ENCODE measurements around the gene DIDO1. TPM values are rescaled to one million over a fixed set of nuclear protein-coding genes. Genes with fewer than 3 reads are reported as not detected.
A peak's percentile ranks its signal among the peaks of the same experiment; 100 is the strongest.

DIDO1 gene
- total and polyA plus RNA-seq, 9 of the 15 experiments (the other 6 are each of a cell fraction or from before 2014, with no cell fraction given) = 4.4 to 46.8 (median 31.2) TPM

GRCh38 chr20:62938105-62938888 lies 12.0 kb upstream of the DIDO1 start, which contains the start of gene GID8 (continued):
- TF ChIP-seq, protein P1, sequence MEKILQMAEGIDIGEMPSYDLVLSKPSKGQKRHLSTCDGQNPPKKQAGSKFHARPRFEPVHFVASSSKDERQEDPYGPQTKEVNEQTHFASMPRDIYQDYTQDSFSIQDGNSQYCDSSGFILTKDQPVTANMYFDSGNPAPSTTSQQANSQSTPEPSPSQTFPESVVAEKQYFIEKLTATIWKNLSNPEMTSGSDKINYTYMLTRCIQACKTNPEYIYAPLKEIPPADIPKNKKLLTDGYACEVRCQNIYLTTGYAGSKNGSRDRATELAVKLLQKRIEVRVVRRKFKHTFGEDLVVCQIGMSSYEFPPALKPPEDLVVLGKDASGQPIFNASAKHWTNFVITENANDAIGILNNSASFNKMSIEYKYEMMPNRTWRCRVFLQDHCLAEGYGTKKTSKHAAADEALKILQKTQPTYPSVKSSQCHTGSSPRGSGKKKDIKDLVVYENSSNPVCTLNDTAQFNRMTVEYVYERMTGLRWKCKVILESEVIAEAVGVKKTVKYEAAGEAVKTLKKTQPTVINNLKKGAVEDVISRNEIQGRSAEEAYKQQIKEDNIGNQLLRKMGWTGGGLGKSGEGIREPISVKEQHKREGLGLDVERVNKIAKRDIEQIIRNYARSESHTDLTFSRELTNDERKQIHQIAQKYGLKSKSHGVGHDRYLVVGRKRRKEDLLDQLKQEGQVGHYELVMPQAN (IDR thresholded peaks at IDR 0.05; ENCODE audit: borderline replicate concordance) = no peak
- TF ChIP-seq, protein P2, sequence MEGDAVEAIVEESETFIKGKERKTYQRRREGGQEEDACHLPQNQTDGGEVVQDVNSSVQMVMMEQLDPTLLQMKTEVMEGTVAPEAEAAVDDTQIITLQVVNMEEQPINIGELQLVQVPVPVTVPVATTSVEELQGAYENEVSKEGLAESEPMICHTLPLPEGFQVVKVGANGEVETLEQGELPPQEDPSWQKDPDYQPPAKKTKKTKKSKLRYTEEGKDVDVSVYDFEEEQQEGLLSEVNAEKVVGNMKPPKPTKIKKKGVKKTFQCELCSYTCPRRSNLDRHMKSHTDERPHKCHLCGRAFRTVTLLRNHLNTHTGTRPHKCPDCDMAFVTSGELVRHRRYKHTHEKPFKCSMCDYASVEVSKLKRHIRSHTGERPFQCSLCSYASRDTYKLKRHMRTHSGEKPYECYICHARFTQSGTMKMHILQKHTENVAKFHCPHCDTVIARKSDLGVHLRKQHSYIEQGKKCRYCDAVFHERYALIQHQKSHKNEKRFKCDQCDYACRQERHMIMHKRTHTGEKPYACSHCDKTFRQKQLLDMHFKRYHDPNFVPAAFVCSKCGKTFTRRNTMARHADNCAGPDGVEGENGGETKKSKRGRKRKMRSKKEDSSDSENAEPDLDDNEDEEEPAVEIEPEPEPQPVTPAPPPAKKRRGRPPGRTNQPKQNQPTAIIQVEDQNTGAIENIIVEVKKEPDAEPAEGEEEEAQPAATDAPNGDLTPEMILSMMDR (IDR thresholded peaks at IDR 0.05 in 2 of 3, conservative IDR thresholded peaks at IDR 0.05 in 1 of 3; ENCODE audit: insufficient read depth in 2 of 3, low read depth in 1 of 3, low read length in 3 of 3) = 0 out of 6 replicates have a peak, but pooled peaks of 2 of the 3 experiments have one; percentile 4 to 12
- TF ChIP-seq GABPA (tag; conservative IDR thresholded peaks at IDR 0.05; ENCODE audit: low read depth) = peak; percentile 74
- peak in 2 of 3 experiments; percentile 41 to 79 for TF ChIP-seq YY1 (IDR thresholded peaks at IDR 0.05; ENCODE audit: borderline replicate concordance in 1 of 3, control insufficient read depth in 1 of 3, extremely low read depth in 1 of 3, insufficient read depth in 3 of 3, insufficient read length in 1 of 3, insufficient replicate concordance in 2 of 3, low read depth in 1 of 3, low read length in 2 of 3)
- TF ChIP-seq MAZ (CRISPR knock-in tag; conservative IDR thresholded peaks at IDR 0.05 in 1 of 2, IDR thresholded peaks at IDR 0.05 in 1 of 2) = peak in 1 of 2 experiments; percentile 65; a peak in 1 of 4 replicates
- TF ChIP-seq PHF8 (IDR thresholded peaks at IDR 0.05; ENCODE audit: borderline replicate concordance, low read length) = peak; percentile 66; the same call in 1 of the 2 replicates
- TF ChIP-seq RB1 (IDR thresholded peaks at IDR 0.05; ENCODE audit: low read depth) = peak; percentile 75
- TF ChIP-seq, protein P3, sequence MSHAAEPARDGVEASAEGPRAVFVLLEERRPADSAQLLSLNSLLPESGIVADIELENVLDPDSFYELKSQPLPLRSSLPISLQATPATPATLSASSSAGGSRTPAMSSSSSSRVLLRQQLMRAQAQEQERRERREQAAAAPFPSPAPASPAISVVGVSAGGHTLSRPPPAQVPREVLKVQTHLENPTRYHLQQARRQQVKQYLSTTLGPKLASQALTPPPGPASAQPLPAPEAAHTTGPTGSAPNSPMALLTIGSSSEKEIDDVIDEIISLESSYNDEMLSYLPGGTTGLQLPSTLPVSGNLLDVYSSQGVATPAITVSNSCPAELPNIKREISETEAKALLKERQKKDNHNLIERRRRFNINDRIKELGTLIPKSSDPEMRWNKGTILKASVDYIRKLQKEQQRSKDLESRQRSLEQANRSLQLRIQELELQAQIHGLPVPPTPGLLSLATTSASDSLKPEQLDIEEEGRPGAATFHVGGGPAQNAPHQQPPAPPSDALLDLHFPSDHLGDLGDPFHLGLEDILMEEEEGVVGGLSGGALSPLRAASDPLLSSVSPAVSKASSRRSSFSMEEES (CRISPR knock-in tag; IDR thresholded peaks at IDR 0.05) = no peak
- TF ChIP-seq CCNT2 (IDR thresholded peaks at IDR 0.05; ENCODE audit: borderline replicate concordance, extremely low read depth, insufficient read length, low read depth, low read length) = peak; percentile 13
- TF ChIP-seq CTCFL (IDR thresholded peaks at IDR 0.05; ENCODE audit: borderline replicate concordance, insufficient read depth, low read depth, low read length, poor library complexity, severe bottlenecking) = peak; percentile 0

All from K562 (cell line).